Measurements from ENCODE around the gene CDK9.

- TF ChIP-seq CTCF (IDR thresholded peaks at IDR 0.05): no peak
- no peak for TF ChIP-seq POLR2A (IDR thresholded peaks at IDR 0.05)
These were observed 17.1 kb upstream of the CDK9 start for GRCh38 chr9:127768698-127769097.

Data from right lobe of liver (tissue), 4 donors.